Measurements from ENCODE around the gene CXXC1.

The CXXC1 gene

DNA sequence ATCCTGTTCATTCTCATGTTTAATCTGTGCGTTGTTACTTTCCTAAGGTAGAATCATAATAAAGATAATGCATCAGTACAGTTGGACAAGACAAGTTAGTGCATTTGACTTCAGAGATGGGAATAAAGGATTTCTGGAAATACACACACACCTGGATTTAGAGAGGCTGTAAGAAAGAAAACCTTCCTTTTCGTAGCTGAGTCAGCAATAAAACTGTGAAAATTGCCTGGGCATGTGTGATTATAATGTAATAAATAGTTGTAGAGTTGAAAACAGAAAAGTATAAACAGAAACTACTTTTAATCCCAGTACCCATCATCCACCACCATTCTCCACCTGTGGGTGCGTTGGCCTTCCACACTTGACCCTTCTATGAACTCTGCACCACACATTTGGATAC is 36.6 kb downstream of the CXXC1 start (continued):
- TF ChIP-seq, protein P1, sequence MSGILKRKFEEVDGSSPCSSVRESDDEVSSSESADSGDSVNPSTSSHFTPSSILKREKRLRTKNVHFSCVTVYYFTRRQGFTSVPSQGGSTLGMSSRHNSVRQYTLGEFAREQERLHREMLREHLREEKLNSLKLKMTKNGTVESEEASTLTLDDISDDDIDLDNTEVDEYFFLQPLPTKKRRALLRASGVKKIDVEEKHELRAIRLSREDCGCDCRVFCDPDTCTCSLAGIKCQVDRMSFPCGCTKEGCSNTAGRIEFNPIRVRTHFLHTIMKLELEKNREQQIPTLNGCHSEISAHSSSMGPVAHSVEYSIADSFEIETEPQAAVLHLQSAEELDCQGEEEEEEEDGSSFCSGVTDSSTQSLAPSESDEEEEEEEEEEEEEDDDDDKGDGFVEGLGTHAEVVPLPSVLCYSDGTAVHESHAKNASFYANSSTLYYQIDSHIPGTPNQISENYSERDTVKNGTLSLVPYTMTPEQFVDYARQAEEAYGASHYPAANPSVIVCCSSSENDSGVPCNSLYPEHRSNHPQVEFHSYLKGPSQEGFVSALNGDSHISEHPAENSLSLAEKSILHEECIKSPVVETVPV (CRISPR knock-in tag; IDR thresholded peaks at IDR 0.05): no peak
- no peak for TF ChIP-seq ZNF565 (CRISPR knock-in tag; conservative IDR thresholded peaks at IDR 0.05; ENCODE audit: low read depth)

DNA sequence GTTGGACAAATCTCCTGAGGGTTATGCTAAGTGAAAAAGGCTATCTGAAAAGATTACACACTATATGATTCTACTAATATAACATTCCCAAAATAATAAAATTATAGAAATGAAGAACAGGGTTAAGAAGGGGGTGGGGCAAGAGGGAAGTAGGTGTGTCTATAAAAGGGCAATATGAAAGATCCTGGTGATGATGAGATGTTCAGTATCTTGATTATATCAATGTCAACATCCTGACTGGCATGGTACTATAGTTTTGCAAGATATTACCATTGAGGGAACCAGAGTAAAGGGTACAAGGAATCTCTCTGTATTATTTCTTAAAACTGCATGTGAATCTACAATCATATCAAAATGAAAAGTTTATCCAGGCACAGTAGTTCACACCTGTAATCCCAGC is 37.9 kb downstream of the CXXC1 start:
- TF ChIP-seq, protein P2, sequence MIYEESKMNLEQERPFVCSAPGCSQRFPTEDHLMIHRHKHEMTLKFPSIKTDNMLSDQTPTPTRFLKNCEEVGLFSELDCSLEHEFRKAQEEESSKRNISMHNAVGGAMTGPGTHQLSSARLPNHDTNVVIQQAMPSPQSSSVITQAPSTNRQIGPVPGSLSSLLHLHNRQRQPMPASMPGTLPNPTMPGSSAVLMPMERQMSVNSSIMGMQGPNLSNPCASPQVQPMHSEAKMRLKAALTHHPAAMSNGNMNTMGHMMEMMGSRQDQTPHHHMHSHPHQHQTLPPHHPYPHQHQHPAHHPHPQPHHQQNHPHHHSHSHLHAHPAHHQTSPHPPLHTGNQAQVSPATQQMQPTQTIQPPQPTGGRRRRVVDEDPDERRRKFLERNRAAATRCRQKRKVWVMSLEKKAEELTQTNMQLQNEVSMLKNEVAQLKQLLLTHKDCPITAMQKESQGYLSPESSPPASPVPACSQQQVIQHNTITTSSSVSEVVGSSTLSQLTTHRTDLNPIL (CRISPR knock-in tag; IDR thresholded peaks at IDR 0.05; ENCODE audit: low read depth): no peak
- TF ChIP-seq ZNF8 (CRISPR knock-in tag; IDR thresholded peaks at IDR 0.05) (no peak), ESRRG (CRISPR knock-in tag; IDR thresholded peaks at IDR 0.05) (no peak), CSDC2 (CRISPR knock-in tag; IDR thresholded peaks at IDR 0.05) (no peak), ZFP3 (CRISPR knock-in tag; IDR thresholded peaks at IDR 0.05) (no peak), OSR1 (CRISPR knock-in tag; IDR thresholded peaks at IDR 0.05) (no peak), ZNF70 (CRISPR knock-in tag; IDR thresholded peaks at IDR 0.05) (no peak), ARNTL (CRISPR knock-in tag; IDR thresholded peaks at IDR 0.05; ENCODE audit: borderline replicate concordance, low read depth) (no peak), RARB (CRISPR knock-in tag; IDR thresholded peaks at IDR 0.05) (no peak), ZFP30 (CRISPR knock-in tag; IDR thresholded peaks at IDR 0.05) (no peak), TOX (CRISPR knock-in tag; IDR thresholded peaks at IDR 0.05; ENCODE audit: borderline replicate concordance) (no peak), SNAI2 (CRISPR knock-in tag; IDR thresholded peaks at IDR 0.05) (no peak), TCF4 (CRISPR knock-in tag; IDR thresholded peaks at IDR 0.05; ENCODE audit: borderline replicate concordance) (no peak), ISL1 (CRISPR knock-in tag; IDR thresholded peaks at IDR 0.05) (no peak), GLIS3 (CRISPR knock-in tag; IDR thresholded peaks at IDR 0.05) (no peak)
- TF ChIP-seq, protein P3, sequence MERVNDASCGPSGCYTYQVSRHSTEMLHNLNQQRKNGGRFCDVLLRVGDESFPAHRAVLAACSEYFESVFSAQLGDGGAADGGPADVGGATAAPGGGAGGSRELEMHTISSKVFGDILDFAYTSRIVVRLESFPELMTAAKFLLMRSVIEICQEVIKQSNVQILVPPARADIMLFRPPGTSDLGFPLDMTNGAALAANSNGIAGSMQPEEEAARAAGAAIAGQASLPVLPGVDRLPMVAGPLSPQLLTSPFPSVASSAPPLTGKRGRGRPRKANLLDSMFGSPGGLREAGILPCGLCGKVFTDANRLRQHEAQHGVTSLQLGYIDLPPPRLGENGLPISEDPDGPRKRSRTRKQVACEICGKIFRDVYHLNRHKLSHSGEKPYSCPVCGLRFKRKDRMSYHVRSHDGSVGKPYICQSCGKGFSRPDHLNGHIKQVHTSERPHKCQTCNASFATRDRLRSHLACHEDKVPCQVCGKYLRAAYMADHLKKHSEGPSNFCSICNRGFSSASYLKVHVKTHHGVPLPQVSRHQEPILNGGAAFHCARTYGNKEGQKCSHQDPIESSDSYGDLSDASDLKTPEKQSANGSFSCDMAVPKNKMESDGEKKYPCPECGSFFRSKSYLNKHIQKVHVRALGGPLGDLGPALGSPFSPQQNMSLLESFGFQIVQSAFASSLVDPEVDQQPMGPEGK (CRISPR knock-in tag; IDR thresholded peaks at IDR 0.05; ENCODE audit: borderline replicate concordance): no peak
- TF ChIP-seq, protein P1 (CRISPR knock-in tag; IDR thresholded peaks at IDR 0.05): no peak
- TF ChIP-seq, protein P4, sequence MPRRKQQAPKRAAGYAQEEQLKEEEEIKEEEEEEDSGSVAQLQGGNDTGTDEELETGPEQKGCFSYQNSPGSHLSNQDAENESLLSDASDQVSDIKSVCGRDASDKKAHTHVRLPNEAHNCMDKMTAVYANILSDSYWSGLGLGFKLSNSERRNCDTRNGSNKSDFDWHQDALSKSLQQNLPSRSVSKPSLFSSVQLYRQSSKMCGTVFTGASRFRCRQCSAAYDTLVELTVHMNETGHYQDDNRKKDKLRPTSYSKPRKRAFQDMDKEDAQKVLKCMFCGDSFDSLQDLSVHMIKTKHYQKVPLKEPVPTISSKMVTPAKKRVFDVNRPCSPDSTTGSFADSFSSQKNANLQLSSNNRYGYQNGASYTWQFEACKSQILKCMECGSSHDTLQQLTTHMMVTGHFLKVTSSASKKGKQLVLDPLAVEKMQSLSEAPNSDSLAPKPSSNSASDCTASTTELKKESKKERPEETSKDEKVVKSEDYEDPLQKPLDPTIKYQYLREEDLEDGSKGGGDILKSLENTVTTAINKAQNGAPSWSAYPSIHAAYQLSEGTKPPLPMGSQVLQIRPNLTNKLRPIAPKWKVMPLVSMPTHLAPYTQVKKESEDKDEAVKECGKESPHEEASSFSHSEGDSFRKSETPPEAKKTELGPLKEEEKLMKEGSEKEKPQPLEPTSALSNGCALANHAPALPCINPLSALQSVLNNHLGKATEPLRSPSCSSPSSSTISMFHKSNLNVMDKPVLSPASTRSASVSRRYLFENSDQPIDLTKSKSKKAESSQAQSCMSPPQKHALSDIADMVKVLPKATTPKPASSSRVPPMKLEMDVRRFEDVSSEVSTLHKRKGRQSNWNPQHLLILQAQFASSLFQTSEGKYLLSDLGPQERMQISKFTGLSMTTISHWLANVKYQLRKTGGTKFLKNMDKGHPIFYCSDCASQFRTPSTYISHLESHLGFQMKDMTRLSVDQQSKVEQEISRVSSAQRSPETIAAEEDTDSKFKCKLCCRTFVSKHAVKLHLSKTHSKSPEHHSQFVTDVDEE (CRISPR knock-in tag; IDR thresholded peaks at IDR 0.05): no peak
- no peak for ATAC-seq

DNA sequence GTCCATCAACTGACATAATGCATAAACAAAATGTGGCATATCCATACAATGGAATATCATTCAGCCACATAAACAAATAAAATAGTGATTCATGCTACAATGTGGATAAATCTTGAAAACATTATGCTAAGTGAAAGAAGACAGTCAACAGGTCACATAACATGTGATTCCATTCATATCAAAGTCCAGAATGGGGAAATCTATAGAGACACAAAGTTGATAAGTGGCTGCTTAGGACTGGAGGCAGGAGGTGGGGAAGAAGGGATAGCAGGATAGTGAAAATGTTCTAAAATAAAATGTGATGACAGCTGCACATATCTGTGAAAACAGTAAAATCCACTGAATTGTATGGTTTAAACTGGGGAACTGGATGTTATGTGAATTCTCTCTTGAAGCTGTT is 39.9 kb downstream of the CXXC1 start:
- ATAC-seq: no peak
- no peak for TF ChIP-seq BACH2 (CRISPR knock-in tag; IDR thresholded peaks at IDR 0.05; ENCODE audit: borderline replicate concordance)
- TF ChIP-seq, protein P4 (CRISPR knock-in tag; IDR thresholded peaks at IDR 0.05): no peak
- TF ChIP-seq SNAI2 (CRISPR knock-in tag; IDR thresholded peaks at IDR 0.05): no peak
- TF ChIP-seq GLIS3 (CRISPR knock-in tag; IDR thresholded peaks at IDR 0.05): no peak
- TF ChIP-seq ARNTL (CRISPR knock-in tag; IDR thresholded peaks at IDR 0.05; ENCODE audit: borderline replicate concordance, low read depth): no peak
- no peak for TF ChIP-seq PPARA (CRISPR knock-in tag; IDR thresholded peaks at IDR 0.05; ENCODE audit: borderline replicate concordance)
- no peak for TF ChIP-seq TCF4 (CRISPR knock-in tag; IDR thresholded peaks at IDR 0.05; ENCODE audit: borderline replicate concordance)
- TF ChIP-seq ZNF8 (CRISPR knock-in tag; IDR thresholded peaks at IDR 0.05): no peak
- TF ChIP-seq ZNF565 (CRISPR knock-in tag; conservative IDR thresholded peaks at IDR 0.05; ENCODE audit: low read depth): no peak
- TF ChIP-seq, protein P5, sequence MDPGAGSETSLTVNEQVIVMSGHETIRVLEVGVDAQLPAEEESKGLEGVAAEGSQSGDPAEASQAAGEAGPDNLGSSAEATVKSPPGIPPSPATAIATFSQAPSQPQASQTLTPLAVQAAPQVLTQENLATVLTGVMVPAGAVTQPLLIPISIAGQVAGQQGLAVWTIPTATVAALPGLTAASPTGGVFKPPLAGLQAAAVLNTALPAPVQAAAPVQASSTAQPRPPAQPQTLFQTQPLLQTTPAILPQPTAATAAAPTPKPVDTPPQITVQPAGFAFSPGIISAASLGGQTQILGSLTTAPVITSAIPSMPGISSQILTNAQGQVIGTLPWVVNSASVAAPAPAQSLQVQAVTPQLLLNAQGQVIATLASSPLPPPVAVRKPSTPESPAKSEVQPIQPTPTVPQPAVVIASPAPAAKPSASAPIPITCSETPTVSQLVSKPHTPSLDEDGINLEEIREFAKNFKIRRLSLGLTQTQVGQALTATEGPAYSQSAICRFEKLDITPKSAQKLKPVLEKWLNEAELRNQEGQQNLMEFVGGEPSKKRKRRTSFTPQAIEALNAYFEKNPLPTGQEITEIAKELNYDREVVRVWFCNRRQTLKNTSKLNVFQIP (CRISPR knock-in tag; IDR thresholded peaks at IDR 0.05; ENCODE audit: borderline replicate concordance, low read depth): no peak
- TF ChIP-seq RARB (CRISPR knock-in tag; IDR thresholded peaks at IDR 0.05): no peak
- no peak for TF ChIP-seq ZFP30 (CRISPR knock-in tag; IDR thresholded peaks at IDR 0.05)
- TF ChIP-seq CSDC2 (CRISPR knock-in tag; IDR thresholded peaks at IDR 0.05): no peak
- TF ChIP-seq, protein P2 (CRISPR knock-in tag; IDR thresholded peaks at IDR 0.05; ENCODE audit: low read depth): no peak

Data from SK-N-SH treated with all-trans-retinoic acid at 6 μM for 48 hours (cell line).